ENCODE results near the gene BPIFA1. TPM values are rescaled to one million over a fixed set of nuclear protein-coding genes. Genes with fewer than 3 reads are reported as not detected.

BPIFA1 gene
- total RNA-seq, 6 experiments from 2014 or later, result not detected

- Histone ChIP-seq H3K4me1 (no peaks in the 10 kb centered on the region), H3K9me3 (no peaks in the 10 kb centered on the region), H3K27me3 (no peaks in the 10 kb centered on the region), H3K36me3 (no peaks in the 10 kb centered on the region), H3K27ac (no peak within 1 kb of the TSS), H3K4me3 (no peak within 1 kb of the TSS)
- WGBS (ENCODE audit: insufficient coverage, low coverage, low lambda C conversion rate, missing lambda C conversion rate), result 75% methylated on average over 9 of the region's 13 CpGs
- ATAC-seq (no peak), DNase-seq (no peak)
- TF ChIP-seq CTCF (IDR thresholded peaks at IDR 0.05) (no peak), POLR2A (IDR thresholded peaks at IDR 0.05) (no peak)
- intact Hi-C loops (cut with DNase I), result loop anchor here (10.0 kb wide), 2 partner anchors 178 to 368 kb away; no protein-coding TSS in a partner anchor
Observed at GRCh38 chr20:33282991-33283555, 47.3 kb downstream of the BPIFA1 start, which contains the start of gene BPIFB1. BPIFB1 (plus strand) TSS chr20:33283214; CDS start chr20:33286074, 2,860 bp downstream.

- intact Hi-C loops (cut with DNase I), result loop anchor here (10.0 kb wide), 2 partner anchors 179 to 369 kb away; no protein-coding TSS in a partner anchor
- H3K36me3 ChIP-seq, result no peaks in the 10 kb centered on the region
- WGBS (ENCODE audit: insufficient coverage, low coverage, low lambda C conversion rate, missing lambda C conversion rate), result 100% methylated on average over 1 of the region's 4 CpGs
- ATAC-seq (no peak), DNase-seq (no peak)
- no peak overlapping the region for H3K4me3 ChIP-seq
- H3K27me3 ChIP-seq, result no peaks in the 10 kb centered on the region
- H3K9me3 ChIP-seq, result no peaks in the 10 kb centered on the region
- H3K4me1 ChIP-seq, result no peaks in the 10 kb centered on the region
- no peak overlapping the region for H3K27ac ChIP-seq
- TF ChIP-seq POLR2A (IDR thresholded peaks at IDR 0.05), result no peak
- no peak for TF ChIP-seq CTCF (IDR thresholded peaks at IDR 0.05)
Observed at GRCh38 chr20:33284284-33284683, 48.5 kb downstream of the BPIFA1 start.

GRCh38 chr20:33284937-33285336 is 49.1 kb downstream of the BPIFA1 start:
- no peak overlapping the region for H3K27ac ChIP-seq
- ATAC-seq (no peak), DNase-seq (no peak)
- no peaks in the 10 kb centered on the region for H3K9me3 ChIP-seq
- 83% methylated on average over 1 of the region's 2 CpGs for WGBS (ENCODE audit: insufficient coverage, low coverage, low lambda C conversion rate, missing lambda C conversion rate)
- no peaks in the 10 kb centered on the region for H3K27me3 ChIP-seq
- no peaks in the 10 kb centered on the region for H3K4me1 ChIP-seq
- H3K4me3 ChIP-seq, result no peak overlapping the region
- TF ChIP-seq POLR2A (IDR thresholded peaks at IDR 0.05) (no peak), CTCF (IDR thresholded peaks at IDR 0.05) (no peak)
- H3K36me3 ChIP-seq, result no peaks in the 10 kb centered on the region
- intact Hi-C loops (cut with DNase I), result loop anchor here (10.0 kb wide), 2 partner anchors 180 to 370 kb away; no protein-coding TSS in a partner anchor

- H3K36me3 ChIP-seq, result no peaks in the 10 kb centered on the region
- ATAC-seq (no peak), DNase-seq (no peak)
- 34% methylated on average over 7 of the region's 10 CpGs for WGBS (ENCODE audit: insufficient coverage, low coverage, low lambda C conversion rate, missing lambda C conversion rate)
- no peaks in the 10 kb centered on the region for H3K27me3 ChIP-seq
- TF ChIP-seq CTCF (IDR thresholded peaks at IDR 0.05) (no peak), POLR2A (IDR thresholded peaks at IDR 0.05) (no peak)
- H3K4me3 ChIP-seq, result no peak overlapping the region
- intact Hi-C loops (cut with DNase I), result loop anchor here (10.0 kb wide), 2 partner anchors 181 to 371 kb away; no protein-coding TSS in a partner anchor
- no peaks in the 10 kb centered on the region for H3K9me3 ChIP-seq
- no peaks in the 10 kb centered on the region for H3K4me1 ChIP-seq
- H3K27ac ChIP-seq, result no peak overlapping the region
Observed at GRCh38 chr20:33285861-33286495, 50.2 kb downstream of the BPIFA1 start.
